Renal pelvis (tissue), 4 donors: ENCODE measurements around the gene LSM2. TPM values are rescaled to one million over a fixed set of nuclear protein-coding genes. Genes with fewer than 3 reads are reported as not detected.
"Not testable (repeated sequence)": the region's sequence is repeated elsewhere in the genome, so short reads cannot be mapped to it uniquely, and the experiment has no call there.

Experiments used
- DNase-seq: peaks from one replicate; pipeline ENCODE4 v3.0.0-alpha.2; 2013
- polyA plus RNA-seq, 3 donors: library from polyadenylated mRNA; unstranded; fragments of 120-200 nt; gene quantifications; one replicate each; pipeline ENCODE4 v1.2.1, GENCODE V29; 2013; ENCODE audit not compliant: insufficient read length in 3 of 3

LSM2 gene
- polyA plus RNA-seq, 3 donors = 79.4 to 84.0 (median 81.1) TPM

GRCh38 chr6:31805939-31806469 lies 762 bp downstream of the LSM2 start:
- DNase-seq = no peak

- DNase-seq = not testable (repeated sequence)
Measured at GRCh38 chr6:31801031-31801927, 5.5 kb downstream of the LSM2 start.

GRCh38 chr6:31799781-31800180 lies 7.0 kb downstream of the LSM2 start:
- no peak for DNase-seq

DNA sequence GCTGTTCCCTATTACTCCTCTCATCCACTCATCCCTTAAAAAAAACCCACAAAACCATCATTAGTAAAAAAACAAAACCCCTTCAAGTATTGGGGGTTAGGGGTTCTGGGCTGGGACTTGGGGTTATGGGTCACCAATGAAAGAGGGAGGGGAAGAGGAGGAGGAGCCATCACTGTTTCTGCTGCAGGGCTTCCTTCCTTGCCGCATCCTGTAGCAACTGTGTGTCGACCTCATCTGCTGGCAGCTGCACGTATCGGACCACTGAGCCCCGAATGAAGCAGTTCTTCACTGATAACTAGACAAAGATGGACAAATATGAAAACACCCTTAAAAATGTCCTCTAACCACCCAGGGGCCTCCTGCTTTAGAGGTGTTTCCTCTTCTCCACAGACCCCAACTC lies 9.2 kb downstream of the LSM2 start:
- no peak for DNase-seq

GRCh38 chr6:31796993-31797385 lies 9.8 kb downstream of the LSM2 start:
- no peak for DNase-seq

DNA sequence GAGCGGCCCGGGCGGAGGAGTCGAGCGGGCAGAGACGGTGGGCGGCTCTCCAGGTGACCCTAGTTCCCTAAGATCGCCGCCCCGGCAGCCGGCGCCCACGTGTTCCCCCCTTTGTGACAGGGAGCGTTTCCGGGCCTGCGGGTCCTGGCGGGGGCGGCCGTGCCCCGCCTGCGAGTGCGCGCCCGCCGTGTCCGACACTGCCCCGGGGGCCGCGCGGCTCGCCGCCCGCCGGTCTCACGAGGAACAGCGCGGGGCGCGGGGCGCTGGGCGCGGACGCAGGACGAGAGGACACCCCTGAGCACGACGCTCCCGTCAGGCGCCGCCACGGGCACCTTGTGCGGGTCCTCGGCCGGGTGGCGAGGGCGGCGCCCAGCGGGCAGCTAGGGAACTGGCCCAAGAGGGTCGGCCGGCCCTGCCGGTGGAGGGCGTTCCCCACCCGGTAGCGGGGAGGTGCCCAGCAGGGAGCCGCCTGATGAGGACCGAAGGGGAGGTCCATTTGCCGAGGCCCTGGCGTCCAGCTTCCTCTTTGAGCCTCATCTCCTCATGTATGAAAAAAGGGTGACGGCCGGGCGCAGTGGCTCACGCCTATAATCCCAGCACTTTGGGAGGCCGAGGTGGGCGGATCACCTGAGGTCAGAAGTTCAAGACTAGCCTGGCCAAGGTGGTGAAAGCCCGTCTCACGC lies 11.0 kb downstream of the LSM2 start, which contains the start of gene VARS1:
Gene VARS1 (minus strand): TSS at position 137 of the 683 bp plus-strand sequence. CDS start 535 bp downstream, outside the sequence.
- DNase-seq = peak; percentile 80

DNA sequence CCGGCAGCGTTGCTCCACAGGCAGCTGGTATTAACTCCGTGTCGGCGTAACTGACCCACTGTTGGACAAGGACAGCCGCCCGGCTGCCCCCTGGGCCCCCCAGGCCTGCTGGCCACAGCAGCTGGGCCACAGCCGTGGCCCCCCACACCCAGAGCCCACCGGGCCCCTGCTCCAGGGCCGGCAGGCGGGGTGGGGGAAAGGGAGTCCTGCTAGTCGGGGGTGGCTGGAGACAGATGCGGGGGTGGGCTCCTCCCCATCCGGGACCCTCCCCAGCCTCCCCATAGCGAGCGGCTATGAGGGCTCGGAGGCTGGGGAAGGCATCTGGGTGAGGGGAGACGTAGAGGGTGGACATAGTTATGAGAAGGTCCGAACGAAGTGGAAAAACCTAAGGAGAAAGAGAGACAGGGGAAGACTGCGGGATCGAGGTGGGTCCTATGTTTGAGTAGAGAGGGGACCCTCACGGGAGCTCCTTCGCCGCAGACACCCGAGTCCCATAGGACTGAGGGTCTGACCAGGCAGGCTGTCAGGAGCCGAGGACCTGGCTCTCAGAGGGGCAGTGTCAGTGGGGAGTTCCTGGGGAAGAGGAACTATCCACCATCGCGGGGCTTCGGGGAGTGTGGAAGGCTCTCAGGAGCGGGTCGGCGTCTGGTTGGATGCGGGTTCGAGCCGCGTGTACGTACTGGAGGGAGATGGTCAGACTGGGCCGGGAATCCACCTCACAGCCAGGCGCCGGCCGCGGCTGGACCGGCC lies 11.7 kb downstream of the LSM2 start:
- no peak for DNase-seq

DNA sequence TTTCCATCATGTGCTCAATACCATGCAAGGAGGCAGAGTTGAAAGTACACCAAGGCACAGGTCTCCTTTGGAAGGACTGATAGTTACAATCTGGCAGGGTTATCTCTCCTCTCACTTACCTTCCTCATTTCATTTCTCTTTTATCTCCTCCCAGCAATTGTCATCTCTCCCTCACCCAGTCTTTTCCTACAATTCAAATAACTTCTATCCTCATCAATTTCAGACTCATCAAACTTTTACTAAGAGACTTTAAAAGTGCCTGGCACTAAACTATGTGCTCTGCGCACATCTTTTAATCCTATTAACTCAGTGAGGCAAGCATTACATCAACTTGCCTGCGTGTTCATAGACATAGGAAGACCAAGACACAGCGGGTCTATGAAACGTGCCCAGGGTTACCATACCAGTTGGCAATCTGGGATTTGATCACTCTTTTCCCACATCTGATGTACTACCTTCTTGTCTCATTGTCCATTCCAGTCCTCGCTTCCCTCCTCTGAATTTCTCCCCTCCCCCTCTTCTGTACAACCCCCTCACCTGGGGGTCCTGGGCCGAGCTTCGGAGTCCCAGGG lies 12.4 kb downstream of the LSM2 start:
- no peak for DNase-seq

DNA sequence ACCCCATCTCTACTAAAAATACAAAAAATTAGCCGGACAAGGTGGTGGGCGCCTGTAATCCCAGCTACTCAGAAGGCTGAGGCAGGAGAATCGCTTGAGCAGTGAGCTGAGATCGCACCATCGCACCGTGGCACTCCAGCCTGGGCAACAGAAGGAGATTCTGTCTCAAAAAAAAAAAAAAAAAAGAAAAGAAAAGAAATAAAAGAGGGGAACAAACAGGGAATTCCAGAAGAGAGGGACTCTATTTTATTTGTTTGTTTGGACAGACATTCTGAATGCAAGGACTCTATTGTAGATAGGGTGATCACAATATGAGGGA lies 12.9 kb downstream of the LSM2 start:
- DNase-seq = not testable (repeated sequence)

GRCh38 chr6:31792761-31793171 lies 14.0 kb downstream of the LSM2 start:
- DNase-seq = no peak

DNA sequence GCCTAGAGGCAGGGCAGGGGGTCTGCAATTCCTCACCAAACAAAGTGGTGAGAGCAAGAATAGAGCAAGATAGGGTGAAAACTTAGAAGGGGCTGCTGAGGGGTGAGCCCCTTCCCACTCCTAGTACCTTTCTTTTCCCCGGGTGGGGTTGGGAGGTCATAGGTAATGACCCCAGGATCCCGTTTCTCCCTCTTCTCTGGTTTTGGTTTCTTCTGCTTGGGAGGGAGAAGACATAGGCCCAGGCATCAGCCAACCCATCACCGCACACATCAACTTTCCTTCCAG lies 14.7 kb downstream of the LSM2 start:
- no peak for DNase-seq

DNA sequence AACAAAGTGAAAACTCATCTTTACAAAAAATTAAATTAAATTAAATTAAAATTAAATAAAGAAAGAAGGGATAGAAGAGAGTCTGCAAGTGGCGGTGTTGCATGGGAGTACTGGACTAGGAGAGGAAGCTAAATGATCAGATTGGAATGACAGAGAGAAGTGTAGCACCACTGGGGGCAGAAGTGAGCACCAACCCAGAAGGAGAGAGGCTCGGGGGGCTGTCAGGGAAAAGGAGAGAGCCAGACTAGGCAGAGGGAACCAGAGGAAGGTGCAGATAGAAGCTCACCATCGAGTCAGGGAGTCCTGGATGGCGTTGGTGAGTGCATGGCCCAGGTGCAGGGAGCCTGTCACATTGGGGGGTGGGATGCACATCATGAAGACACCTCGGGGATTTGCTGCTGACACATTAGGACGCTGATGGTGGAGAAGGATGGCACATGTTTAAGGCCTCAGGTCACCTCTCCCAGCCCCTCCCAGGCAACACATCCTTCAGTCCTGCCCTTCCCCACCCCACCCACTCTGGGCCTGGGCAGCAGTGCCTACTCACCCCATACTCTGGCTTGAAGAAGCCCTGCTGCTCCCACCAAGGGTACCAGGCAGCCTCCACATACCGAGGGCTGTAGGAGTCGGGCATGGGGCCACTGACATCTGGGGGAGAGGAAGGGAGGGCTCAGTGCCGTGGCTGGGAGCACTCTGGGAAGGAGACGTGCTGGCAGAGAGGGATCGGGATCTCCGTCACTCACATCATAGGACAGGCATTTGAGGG lies 15.3 kb downstream of the LSM2 start:
- DNase-seq = peak; percentile 62

DNA sequence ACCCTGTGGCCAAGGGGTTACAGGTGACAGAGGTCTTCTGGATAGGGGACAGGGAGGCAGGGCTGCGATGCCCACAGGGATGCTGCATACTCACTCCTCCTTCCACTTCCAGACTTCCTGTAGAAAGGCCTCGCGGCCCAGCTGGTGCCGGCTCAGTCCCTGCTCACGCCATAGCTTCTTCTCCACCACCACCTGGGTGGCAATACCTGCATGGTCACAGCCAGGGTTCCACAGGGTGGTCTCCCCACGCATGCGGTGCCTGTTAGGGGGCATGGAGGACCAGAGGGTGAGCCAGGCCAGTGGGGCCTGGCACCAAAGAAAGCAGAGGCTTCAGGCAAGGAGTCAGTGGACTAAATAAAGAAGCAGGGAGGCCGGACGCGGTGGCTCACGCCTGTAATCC lies 21.3 kb downstream of the LSM2 start:
- no peak for DNase-seq

DNA sequence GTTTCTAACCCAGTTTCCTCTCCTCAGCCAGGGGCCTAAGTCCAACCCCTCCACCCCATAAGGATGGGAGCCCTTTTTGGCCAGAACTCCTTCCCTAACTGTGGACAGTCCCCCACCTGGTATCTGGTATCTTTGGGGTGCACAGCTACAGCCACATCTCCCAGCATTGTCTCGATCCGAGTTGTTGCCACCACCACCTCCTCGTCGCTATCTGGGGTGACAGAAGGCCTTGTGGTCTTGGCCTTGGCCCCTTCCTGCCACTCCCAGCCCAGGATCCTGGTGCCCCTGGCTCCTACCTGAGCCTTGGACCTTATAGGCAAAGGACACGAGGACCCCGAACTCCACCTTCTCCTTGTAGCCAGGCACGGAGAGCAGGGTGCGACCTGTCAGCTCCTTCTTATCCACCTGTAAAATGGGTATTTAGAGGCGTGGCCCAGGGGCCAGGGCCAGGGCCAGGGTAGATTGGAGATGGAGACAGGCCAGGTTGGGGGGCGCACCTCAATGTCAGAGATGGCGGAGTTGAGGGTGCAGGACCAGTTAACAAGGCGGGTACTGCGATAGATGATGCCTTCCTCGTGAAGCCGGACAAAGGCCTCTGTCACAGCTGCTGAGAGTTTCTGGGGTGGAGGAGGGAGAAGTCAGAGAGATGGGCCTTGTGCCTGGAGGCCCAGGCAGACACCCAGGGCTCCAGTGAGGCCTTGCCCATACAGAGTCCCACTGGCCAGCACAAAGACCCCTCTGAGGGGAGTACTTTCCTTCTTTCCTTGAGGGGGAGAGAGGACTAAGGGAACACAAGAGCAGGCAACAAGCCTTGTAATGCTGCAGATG lies 22.5 kb downstream of the LSM2 start:
- no peak for DNase-seq

GRCh38 chr6:31782126-31782855 lies 24.5 kb downstream of the LSM2 start:
- no peak for DNase-seq

DNA sequence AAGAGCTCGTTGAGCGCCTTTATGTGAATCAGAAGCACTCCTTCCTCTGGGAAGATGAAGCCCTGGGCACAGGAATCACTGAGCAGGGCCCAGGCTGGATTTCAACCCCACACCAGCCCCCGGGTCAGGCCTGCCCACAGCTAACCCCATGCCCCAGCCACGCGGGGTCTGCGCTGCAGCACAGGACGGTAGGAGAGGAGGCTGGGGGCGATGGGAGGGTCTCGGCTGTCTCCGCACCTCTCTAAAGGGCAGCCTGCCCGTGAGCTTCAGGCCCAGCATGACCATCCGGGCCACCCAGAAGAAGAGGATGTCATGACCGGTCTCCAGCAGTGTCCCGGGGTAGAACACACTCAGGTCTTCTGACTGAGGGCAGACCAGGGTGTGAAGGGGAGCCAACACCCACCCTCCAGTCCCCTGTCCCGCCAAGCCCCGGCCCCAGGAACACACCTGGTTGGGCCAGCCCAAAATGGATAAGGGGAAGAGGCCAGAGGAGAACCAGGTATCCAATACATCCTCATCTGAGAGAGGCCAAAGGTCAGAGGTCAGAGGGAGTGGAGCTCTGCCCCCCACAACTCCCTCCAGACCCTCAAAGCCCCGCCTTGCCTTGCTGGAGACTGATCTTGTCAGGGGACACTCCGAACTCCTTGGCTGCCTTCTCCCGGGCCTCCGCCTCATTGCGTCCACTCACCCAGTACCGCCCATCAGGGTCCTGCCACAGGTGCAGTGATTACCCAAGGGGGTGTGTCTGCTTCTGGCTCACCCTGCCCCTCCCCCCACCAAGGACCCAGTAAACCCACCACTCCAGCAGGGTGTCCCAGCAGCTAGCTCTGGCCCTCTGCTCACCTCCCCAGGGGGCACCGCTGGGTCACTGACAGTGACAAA lies 25.3 kb downstream of the LSM2 start:
- no peak for DNase-seq

- DNase-seq = no peak
Measured at GRCh38 chr6:31780507-31781243, 26.1 kb downstream of the LSM2 start.

DNA sequence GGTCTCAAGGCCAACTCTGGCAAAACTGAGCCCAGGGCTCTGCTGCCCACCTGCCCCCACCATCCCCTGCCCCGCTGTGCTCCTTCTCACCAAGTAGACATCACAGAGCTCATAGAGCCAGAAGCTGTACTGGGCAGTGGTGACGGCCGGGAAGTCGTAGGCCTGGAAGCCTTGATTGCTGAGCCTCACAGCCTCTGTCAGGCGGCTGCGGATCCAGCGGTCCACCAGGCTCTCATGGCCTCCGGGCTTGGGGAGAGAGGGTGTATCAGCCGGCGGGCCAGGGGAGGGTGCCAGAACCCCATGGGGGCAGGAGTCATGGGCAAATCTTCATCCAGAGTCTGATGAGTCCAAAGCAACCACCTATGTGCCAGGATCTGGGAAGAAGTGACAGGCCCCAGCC lies 26.9 kb downstream of the LSM2 start:
- no peak for DNase-seq
